ENCODE data around the gene NF1.
A peak's percentile ranks its signal among the peaks of the same experiment; 100 is the strongest.
"Not testable (repeated sequence)": the region's sequence is repeated elsewhere in the genome, so short reads cannot be mapped to it uniquely, and the experiment has no call there.

The NF1 gene

DNA sequence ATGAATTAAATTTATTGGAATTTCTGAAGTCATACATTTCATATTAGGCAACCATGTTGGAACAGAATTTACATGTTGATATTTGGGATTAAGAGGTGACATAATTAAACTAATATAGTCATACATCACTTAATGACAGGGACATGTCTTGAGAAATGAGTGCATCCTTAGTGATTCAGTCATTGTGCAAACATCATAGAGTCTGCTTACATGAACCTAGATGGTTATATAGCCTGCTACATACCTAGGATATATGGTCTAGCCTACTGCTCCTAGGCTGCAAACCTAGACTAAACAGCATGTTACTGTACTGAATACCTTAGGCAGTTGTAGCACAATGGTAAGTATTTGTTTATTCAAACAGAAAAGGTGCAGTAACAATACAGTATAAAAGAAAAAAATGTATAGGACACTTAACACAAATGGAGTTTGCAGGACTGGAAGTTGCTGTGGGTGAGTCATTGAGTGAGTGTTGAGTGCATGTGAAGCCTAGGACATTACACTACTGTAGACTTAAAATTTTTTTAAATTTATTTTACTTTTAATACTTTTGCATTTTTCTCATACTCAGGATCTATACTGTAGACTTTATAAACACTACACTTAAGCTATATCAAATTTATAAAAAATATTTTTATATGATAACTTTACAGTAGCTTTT is 116.7 kb downstream of the NF1 start:
- no peak for DNase-seq

DNA sequence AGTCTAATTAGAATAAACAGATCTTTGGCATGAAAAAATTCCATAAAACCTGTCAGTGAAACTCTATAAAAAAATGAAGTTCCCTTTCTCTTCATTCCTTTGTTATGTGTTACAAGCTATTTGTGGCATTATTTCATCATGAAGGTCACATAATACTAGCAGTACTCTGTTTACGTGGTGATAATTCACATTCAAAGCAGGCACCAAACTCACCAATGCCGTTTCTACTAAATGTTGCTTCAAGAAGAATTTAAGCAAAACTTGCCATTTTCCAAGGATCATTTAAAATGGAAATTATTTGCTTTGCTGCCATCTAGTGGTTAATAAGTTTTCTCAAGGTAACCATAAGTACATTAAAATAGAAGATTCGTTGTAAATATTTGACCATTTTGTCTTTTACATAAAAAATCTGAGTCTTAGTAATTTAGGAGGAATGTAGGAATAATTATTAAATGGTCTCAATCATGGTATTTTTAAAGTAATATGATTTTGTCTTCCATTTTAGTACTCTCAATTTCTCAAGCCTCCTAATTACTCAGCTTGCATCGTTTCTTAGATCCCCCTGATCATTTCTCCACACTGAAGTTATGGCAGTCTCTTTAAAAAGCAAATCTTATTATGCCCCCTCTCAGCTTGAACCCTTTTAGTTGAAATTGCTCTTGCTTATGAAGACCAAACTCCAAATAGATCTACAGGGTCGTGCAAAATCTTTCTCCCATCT is 121.4 kb downstream of the NF1 start:
- peak; percentile 40 for DNase-seq

DNA sequence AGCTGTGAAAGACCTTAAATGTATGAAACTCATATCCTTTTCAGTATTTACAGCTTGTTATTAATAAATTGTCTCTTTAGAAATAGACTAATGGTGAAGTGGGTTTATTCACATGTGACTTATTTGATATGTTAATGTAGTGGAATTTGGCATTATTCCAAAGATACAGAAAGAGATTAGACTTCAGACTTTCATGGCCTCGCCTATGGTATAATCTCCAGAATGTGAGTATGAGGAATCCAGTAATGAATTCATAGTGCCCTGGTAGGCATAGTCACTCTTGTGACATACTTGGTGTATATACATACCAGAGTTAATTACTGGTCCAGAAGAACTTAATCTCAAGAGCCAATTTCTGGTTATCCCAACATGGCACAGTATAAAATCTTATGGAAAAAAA is 129.6 kb downstream of the NF1 start:
- no peak for DNase-seq

DNA sequence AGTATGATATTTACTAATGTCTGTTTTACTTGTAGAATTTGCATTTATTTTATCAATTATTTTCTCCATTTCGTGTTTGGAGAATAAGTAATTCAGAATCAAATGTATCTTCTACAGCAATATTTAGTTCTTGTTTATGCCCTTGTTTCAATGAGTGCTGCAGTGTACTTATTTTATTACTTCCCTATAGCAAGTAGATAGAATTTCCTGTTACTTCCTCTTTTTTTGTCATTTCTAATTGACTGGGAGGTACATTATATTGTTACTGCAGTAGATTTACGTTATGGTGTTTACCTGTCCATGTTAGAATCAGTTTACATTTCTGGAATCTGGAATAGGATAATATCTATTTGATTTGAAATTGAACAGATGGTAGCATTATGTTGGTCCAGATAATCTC is 131.1 kb downstream of the NF1 start:
- DNase-seq: no peak

DNA sequence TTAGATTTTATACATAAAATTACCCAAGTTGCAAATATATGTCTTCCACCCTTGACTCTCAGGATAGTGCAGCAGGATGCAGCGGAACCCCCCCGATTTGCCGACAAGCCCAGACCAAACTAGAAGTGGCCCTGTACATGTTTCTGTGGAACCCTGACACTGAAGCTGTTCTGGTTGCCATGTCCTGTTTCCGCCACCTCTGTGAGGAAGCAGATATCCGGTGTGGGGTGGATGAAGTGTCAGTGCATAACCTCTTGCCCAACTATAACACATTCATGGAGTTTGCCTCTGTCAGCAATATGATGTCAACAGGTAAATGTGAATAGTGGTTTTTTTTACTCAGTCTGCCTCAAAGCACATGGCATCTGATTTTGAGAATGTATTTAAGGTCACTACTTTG is 131.6 kb downstream of the NF1 start:
- DNase-seq: no peak

DNA sequence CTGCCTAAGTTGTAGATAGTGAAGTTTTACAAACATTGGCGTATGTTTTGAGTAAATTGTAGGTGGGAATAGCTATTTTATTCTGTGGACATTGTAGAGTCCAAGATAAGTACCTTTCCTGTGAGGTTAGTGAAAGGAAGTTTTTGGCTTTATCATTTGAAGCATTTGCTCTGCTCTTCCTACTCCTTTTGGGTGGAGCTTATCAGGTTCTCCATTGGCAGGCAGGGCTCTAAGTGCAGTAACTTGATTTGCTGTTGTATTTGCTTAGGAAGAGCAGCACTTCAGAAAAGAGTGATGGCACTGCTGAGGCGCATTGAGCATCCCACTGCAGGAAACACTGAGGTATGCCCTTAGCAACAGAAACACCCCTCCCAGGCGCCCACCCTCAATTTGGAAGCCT is 132.2 kb downstream of the NF1 start:
- DNase-seq: no peak

DNA sequence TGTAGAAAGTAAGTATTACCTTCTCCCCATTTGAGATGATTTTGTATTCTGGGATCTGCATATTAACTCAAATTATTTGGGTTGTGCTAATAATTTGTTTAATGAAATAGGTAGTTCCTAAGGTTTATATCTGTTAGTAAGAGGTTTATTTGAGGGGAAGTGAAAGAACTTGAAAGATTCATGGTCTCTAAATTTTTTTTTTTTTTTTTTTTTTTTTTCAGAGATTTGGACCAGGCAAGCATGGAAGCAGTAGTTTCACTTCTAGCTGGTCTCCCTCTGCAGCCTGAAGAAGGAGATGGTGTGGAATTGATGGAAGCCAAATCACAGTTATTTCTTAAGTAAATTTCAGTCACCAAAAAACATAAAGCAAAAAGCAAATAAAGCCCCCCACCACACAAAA is 137.1 kb downstream of the NF1 start:
- no peak for DNase-seq

DNA sequence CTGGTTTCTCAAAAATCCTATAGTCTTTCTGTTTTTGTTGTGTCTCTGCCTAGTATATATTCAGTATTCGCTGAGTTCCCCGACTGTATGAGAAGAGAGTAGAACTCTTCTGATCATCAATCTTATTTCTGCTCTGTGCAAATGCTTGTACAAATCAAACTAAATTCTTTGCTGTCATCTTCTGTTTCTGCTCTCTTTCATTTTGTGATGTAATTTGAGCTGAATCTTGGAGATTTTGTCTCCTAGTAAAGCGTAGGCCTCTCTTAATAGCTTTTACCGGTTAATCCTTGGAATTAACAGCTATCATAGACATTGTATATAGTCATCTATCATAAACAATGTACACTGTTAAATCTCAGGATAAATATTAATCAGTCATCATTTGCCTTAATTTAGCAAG is 140.3 kb downstream of the NF1 start:
- no peak for DNase-seq

DNA sequence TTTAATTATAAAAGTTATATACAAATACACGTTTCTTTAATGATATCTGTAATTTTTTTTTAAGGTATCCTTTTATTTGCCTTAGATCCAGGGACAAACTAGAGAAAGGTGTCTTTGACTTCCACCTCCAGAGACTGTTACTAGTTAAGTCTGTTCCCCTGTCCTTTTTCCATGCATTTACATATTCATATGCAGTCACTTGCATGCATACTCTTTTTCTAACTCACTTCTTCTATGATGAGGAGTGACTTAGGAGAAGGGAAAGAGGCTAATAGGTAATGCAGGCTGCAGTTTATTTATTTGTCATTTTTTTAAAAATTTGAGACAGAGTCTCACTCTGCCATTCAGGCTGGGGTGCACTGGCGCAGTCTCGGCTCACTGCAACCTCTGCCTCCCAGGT is 141.4 kb downstream of the NF1 start:
- DNase-seq: no peak

DNA sequence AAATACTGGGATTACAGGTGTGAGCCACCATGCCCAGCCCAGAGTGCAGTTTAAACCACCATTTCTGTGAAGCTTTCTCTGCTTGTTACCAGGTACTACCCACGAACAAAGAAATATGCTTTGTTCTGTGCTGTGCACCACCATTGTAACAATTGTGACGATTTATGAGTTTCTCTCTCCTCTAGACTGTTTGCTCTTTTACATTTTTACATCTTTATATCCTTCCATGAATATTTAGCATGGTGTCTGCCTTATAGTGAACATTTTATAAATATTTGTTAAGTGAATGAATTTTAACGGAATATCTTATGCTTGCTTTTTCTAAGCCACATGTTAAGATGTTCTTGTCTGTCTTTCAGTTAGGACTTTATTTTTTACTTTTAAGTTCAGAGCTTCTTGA is 141.9 kb downstream of the NF1 start:
- no peak for DNase-seq

DNA sequence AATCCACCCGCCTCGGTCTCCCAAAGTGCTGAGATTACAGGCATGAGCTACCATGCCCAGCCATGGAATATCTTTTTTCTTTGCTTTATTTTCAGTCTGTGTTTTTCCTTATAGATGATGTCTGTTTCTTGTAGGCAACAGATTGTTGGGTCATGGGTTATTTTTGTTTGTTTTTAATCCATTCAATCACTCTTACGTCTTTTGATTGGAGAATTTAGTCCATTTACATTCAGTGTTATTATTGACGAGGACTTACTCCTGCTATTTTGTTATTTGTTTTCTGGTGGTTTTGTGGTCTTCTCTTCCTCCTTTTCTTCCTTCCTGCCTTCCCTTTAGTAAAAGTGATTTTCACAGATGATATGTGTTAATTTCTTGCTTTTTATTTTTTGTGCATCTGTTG is 146.3 kb downstream of the NF1 start:
- no peak for DNase-seq

DNA sequence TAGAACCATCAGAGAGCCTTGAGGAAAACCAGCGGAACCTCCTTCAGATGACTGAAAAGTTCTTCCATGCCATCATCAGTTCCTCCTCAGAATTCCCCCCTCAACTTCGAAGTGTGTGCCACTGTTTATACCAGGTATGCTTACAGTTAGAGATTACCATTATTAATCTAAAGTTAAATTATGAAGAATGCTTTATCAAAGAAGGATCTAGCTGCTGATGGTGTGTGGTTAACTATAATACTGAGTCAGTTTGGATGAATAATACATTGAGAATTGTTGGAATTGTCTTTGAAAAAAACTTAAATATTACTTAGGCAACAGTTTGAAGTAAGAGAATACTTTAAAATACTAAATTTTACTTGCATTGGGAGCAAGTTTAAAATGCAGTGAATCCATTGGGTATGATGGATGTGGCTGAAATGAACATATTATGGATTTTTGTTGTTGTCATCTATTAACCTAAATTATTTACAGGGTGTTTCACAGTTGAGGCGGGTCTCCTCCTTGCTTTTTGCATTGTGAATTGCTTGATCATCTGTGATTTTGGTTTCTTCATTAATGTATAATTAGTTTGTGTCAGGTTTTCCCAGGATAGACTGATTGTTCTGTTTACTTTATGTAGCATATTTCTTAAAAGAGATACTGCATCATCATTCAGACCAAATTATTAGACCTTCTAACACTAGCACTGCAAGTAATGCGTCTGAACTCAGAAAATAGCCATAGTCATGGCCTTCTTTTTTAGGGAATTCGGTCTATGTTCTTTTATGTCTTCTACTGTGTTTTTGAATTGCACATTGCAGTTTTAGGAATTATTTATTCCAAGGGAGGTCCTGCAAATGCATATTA is 154.4 kb downstream of the NF1 start:
- DNase-seq: no peak

DNA sequence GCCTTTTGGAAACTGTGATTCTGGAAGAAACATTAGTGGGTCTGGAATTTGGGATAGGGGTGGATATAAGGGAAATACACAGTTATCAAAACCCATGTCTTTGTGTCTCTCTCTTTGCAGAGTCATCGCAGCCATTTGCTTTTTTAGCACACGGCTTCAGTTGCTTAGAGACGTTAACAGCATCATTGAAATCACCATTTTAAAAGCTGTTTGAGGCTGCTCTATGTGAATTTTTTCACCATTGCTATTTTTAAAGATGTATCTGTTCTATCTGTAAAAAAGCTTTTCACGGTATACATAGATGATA is 155.0 kb downstream of the NF1 start:
- DNase-seq: no peak

DNA sequence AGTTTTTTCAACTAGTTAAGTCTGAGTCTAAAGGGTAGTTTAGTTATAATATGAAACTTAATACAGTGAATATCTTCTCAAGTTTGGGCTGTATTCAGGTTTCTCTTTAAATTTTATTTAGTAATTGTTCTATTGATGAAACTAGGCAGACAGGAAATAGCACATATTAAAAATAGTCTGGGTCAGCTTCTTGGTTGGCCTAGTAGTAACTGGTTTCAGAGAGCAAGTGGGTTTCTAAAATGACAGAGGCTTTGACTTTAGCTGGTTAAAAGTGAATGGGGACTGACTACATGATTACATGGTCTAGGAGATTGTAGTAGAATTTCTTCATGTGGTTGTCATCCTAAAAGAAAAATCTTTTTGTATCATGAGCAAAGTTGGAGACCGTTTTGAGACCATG is 155.5 kb downstream of the NF1 start:
- DNase-seq: no peak

DNA sequence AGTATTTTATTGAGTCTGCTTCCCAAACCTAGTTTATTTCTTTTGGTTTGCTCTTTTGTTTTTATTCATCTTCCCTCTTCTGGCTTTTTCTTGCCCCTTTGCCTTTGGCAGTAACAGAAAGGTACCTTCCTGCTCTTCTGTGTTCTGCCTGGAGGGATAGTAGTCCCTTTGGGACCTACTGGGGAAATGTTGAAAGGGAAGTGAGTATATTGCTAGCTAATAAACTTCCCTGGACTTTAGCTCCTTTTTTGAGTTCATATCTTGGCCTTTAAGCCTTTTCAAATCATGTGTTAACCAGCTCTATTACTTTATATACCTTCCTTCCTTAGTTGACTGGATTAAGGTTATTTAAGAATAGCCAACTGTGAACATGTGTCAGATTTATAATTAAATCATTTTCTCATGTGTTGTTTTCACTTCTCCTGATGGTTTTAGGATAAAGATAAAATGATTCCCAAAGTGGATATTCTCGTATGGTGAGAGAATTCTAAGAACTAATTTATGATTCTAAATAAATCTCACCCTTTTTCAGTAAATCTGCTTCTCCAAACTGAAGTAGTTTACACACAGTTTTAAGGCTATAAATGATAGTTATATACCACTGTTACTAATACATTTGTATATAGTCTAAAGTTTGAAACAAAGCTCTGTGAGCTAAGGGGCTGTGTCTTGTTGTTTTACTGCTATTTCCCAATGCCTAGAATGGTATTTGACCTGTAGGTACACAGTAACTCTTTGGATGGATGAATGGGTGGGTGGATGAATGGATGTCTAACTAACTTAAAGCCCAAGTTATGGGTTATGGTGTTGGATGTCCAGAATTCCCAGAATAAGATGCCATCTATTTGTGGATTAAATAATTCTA is 156.6 kb downstream of the NF1 start:
- DNase-seq: no peak

DNA sequence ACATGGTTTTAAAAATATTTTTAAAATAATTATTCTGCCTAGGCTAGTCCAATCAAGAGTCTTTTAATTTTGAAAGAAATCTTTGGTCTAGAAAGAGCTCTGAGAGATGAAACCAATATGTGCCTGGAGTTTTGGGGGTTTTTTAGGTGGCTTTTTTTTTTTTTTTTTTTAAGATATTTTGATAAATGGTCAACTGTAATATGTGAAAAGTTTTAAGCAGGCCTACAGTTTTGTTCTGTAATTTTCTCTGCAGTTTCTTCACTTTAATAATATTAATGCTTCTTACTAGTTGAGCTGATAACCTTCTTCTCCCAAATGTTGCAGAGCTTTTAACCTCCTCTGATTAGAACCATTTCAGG is 157.2 kb downstream of the NF1 start:
- DNase-seq: no peak

DNA sequence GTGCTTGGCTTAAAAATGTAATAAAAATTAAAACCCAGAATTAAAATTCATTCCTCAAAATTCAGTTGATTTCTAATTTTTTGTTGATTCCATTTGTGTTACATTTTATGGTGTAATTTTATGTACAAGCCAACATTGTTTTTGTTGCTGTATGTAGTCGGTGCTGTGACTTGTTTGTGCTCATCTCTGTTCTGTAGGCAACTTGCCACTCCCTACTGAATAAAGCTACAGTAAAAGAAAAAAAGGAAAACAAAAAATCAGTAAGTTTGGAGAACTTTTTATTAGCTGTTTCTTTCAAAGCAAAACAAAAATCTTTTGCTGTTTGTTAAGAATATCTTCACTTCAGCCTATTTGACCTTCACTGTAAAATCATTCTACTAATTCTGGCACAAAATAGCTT is 158.0 kb downstream of the NF1 start:
- DNase-seq: no peak

DNA sequence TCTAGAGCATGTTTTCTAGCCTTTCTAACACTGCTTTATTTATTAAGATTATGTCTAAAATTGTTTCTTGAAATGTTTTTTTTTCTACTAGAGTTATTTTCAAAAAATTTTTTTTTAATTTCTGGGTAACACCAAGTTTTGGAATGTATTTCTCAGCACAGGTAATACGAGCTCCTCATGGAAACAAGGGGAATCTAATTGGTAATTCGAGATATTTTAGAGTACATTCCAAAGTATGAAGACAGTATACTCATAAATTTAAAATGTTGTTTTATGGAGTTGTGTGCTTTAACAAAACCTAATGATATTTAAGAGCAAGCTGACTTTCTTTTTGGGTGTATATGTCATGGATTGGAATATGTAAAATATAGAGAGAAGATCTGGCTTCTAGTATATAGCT is 159.9 kb downstream of the NF1 start:
- no peak for DNase-seq

DNA sequence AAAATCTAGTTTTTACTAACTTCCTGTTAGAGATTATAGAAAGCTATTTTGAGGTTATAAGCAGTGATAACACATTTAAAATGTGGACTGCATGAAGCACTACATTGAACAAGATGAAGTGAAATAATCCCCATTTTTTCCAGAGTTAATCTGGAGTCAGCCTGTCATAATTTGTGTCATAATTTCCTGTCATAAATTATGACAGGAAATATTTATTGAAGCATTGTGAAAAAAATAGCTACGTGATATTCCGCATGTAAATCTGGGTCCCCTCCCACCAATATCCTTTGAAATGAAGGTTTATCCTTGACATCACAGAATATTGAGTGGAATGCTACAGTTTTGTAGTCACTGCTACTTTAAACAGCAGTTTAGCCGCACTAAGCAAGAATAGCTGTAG is 162.2 kb downstream of the NF1 start:
- DNase-seq: no peak

DNA sequence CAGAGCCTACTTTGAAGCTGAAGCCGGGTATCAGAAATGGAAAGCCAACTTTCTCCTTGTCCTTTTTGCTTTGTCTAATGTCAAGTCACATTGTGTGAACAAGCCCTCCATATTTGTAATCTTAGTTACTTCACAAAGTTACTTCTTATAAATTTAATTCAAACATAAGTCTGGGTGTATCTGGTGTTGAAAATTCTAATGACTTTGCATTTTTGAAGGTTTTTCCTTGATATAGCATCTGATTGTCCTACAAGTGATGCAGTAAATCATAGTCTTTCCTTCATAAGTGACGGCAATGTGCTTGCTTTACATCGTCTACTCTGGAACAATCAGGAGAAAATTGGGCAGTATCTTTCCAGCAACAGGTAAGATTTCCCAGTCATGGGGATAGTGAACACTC is 165.4 kb downstream of the NF1 start:
- DNase-seq: no peak

DNA sequence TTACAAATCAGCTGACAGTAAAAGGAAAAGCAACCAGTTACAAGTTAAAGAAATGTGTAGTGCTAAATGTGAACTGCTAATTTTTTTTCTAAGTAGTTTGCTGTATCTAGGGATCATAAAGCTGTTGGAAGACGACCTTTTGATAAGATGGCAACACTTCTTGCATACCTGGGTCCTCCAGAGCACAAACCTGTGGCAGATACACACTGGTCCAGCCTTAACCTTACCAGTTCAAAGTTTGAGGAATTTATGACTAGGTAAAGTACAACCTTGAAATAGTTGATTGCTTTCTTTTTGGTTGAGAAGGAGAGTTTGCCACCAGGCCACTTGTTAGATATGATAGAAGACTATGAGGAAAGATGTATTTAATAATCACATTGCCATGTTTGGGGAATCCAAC is 166.8 kb downstream of the NF1 start:
- DNase-seq: no peak

DNA sequence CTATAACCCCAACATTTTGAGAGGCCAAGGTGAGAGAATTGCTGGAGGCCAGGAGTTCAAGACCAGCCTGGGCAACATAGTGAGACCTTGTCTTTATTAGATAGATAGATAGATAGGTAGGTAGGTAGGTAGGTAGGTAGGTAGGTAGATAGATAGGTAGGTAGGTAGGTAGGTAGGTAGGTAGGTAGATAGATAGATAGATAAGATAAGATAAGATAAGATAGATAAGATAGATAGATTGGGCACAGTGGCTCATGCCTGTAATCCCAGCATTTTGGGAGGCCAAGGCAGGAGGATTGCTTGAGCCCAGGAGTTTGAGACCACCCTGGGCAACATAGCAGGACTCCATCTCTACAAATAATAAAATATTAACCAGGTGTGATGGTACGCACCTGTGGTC is 168.1 kb downstream of the NF1 start:
- DNase-seq: not testable (repeated sequence)

DNA sequence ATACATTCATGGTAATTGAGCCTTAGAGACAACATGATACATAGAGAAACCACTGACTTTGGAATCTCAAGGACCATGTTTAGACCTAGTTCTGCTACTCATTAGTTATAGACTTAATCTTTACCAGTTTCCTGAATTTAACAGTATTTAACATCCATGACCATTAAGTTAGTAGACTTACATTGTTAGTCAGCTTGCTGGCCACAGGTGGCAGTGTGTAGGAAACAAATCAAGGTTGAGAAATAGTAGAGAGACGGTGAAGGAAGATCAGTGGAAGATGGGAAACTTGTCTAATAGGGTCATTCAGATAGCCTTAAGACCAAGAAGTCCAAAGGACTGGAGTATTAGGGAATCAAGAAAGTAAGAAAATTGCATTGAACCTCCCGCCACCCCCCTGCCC is 171.3 kb downstream of the NF1 start:
- DNase-seq: no peak
